Progenitor cell of endocrine pancreas (in vitro differentiated cells): Measurements from ENCODE around the gene PNKD. TPM values are rescaled to one million over a fixed set of nuclear protein-coding genes. Genes with fewer than 3 reads are reported as not detected.
A peak's percentile ranks its signal among the peaks of the same experiment; 100 is the strongest.
"Not testable (repeated sequence)": the region's sequence is repeated elsewhere in the genome, so short reads cannot be mapped to it uniquely, and the experiment has no call there.

Experiments used
- DNase-seq: peaks from one replicate; pipeline ENCODE4 v3.0.0; 2021; ENCODE audit warnings: low spot score; ENCODE audit not compliant: unreplicated experiment
- H3K27ac Mint-ChIP-seq: 2 replicates; pipeline ENCODE4 v1.8.0; 2021; ENCODE audit warnings: mild to moderate bottlenecking, moderate library complexity, mixed read lengths
- H3K27me3 Mint-ChIP-seq: 2 replicates; pipeline ENCODE4 v1.8.0; 2021; ENCODE audit warnings: mixed read lengths
- H3K36me3 Mint-ChIP-seq: 2 replicates; pipeline ENCODE4 v1.8.0; 2022; ENCODE audit warnings: mixed read lengths; ENCODE audit not compliant: insufficient read depth
- H3K4me1 Mint-ChIP-seq: 2 replicates; pipeline ENCODE4 v1.8.0; 2021; ENCODE audit warnings: low read depth, mixed read lengths
- H3K4me3 Mint-ChIP-seq: 2 replicates; pipeline ENCODE4 v1.8.0; 2021; ENCODE audit warnings: low read depth, mild to moderate bottlenecking, moderate library complexity, mixed read lengths
- H3K9me3 Mint-ChIP-seq: 2 replicates; pipeline ENCODE4 v1.8.0; 2021; ENCODE audit warnings: low read depth, mixed read lengths
- CTCF ChIP-seq: fragments of 200-600 bp; sonication (generic); IDR thresholded peaks from one replicate; pipeline ENCODE4 v1.5.0; 2021; ENCODE audit warnings: antibody characterized with exemption, mild to moderate bottlenecking; ENCODE audit not compliant: unreplicated experiment
- total RNA-seq: library from RNA; stranded (reverse); gene quantifications from 2 replicates; pipeline ENCODE4 v1.2.1, GENCODE V29; 2021

The PNKD gene
- total RNA-seq, 1 donor from 2014 or later = 54.3 TPM

GRCh38 chr2:218310853-218311540 is 40.7 kb downstream of the PNKD start:
- Mint-ChIP-seq H3K36me3 (no peaks in the 10 kb centered on the region), H3K27ac (peak overlapping the region; percentile 96), H3K4me3 (peak overlapping the region; percentile 57), H3K27me3 (no peaks in the 10 kb centered on the region), H3K4me1 (peaks cover 41% of the 10 kb centered on the region), H3K9me3 (no peaks in the 10 kb centered on the region)
- TF ChIP-seq CTCF = no peak
- no peak for DNase-seq

GRCh38 chr2:218311541-218312266 is 41.4 kb downstream of the PNKD start:
- peak overlapping the region; percentile 57 for H3K4me3 Mint-ChIP-seq
- peak overlapping the region; percentile 96 for H3K27ac Mint-ChIP-seq

GRCh38 chr2:218312267-218312756 is 42.0 kb downstream of the PNKD start:
- Mint-ChIP-seq H3K27ac (peak overlapping the region; percentile 96), H3K9me3 (no peaks in the 10 kb centered on the region), H3K36me3 (no peaks in the 10 kb centered on the region), H3K4me3 (no peak overlapping the region), H3K27me3 (no peaks in the 10 kb centered on the region), H3K4me1 (peaks cover 41% of the 10 kb centered on the region)
- no peak for DNase-seq
- no peak for TF ChIP-seq CTCF

More at GRCh38 chr2:218311541-218312266, 41.4 kb downstream of the PNKD start:
- H3K4me1 Mint-ChIP-seq = peaks cover 42% of the 10 kb centered on the region
- DNase-seq, H3K9me3 Mint-ChIP-seq, H3K36me3 Mint-ChIP-seq, H3K27me3 Mint-ChIP-seq: not testable (repeated sequence)

GRCh38 chr2:218313356-218313755 is 43.0 kb downstream of the PNKD start:
- Mint-ChIP-seq H3K9me3 (no peaks in the 10 kb centered on the region), H3K27me3 (no peaks in the 10 kb centered on the region), H3K27ac (peak overlapping the region; percentile 76), H3K4me1 (peaks cover 36% of the 10 kb centered on the region), H3K36me3 (no peaks in the 10 kb centered on the region), H3K4me3 (no peak overlapping the region)
- TF ChIP-seq CTCF = no peak
- no peak for DNase-seq

GRCh38 chr2:218314764-218315163 is 44.4 kb downstream of the PNKD start:
- not testable (repeated sequence) for DNase-seq, H3K27me3 Mint-ChIP-seq, H3K36me3 Mint-ChIP-seq, H3K4me3 Mint-ChIP-seq, H3K27ac Mint-ChIP-seq, H3K9me3 Mint-ChIP-seq
- peaks cover 35% of the 10 kb centered on the region for H3K4me1 Mint-ChIP-seq

- Mint-ChIP-seq H3K27ac (no peak overlapping the region), H3K4me3 (no peak overlapping the region), H3K9me3 (no peaks in the 10 kb centered on the region), H3K27me3 (no peaks in the 10 kb centered on the region), H3K36me3 (no peaks in the 10 kb centered on the region), H3K4me1 (peaks cover 35% of the 10 kb centered on the region)
- no peak for DNase-seq
- TF ChIP-seq CTCF = no peak
Observed at GRCh38 chr2:218315397-218315796, 45.1 kb downstream of the PNKD start.
